ENCODE results near the gene PTRH1.
A peak's percentile ranks its signal among the peaks of the same experiment; 100 is the strongest.

The PTRH1 gene

GRCh38 chr9:127756233-127756632, 40.8 kb upstream of the PTRH1 start:
- TF ChIP-seq, protein P1, sequence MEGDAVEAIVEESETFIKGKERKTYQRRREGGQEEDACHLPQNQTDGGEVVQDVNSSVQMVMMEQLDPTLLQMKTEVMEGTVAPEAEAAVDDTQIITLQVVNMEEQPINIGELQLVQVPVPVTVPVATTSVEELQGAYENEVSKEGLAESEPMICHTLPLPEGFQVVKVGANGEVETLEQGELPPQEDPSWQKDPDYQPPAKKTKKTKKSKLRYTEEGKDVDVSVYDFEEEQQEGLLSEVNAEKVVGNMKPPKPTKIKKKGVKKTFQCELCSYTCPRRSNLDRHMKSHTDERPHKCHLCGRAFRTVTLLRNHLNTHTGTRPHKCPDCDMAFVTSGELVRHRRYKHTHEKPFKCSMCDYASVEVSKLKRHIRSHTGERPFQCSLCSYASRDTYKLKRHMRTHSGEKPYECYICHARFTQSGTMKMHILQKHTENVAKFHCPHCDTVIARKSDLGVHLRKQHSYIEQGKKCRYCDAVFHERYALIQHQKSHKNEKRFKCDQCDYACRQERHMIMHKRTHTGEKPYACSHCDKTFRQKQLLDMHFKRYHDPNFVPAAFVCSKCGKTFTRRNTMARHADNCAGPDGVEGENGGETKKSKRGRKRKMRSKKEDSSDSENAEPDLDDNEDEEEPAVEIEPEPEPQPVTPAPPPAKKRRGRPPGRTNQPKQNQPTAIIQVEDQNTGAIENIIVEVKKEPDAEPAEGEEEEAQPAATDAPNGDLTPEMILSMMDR (IDR thresholded peaks at IDR 0.05; ENCODE audit: low read length, missing control alignments): no peak
- no peak for DNase-seq (ENCODE audit: low read depth)
- no peak overlapping the region for H3K4me3 ChIP-seq (replicated peaks; ENCODE audit: low read depth, low read length)

GRCh38 chr9:127755061-127756060, 39.9 kb upstream of the PTRH1 start:
- no peak for DNase-seq (ENCODE audit: low read depth)
- no peak overlapping the region for H3K4me3 ChIP-seq (replicated peaks; ENCODE audit: low read depth, low read length)
- TF ChIP-seq, protein P1 (IDR thresholded peaks at IDR 0.05; ENCODE audit: low read length, missing control alignments): no peak

DNA sequence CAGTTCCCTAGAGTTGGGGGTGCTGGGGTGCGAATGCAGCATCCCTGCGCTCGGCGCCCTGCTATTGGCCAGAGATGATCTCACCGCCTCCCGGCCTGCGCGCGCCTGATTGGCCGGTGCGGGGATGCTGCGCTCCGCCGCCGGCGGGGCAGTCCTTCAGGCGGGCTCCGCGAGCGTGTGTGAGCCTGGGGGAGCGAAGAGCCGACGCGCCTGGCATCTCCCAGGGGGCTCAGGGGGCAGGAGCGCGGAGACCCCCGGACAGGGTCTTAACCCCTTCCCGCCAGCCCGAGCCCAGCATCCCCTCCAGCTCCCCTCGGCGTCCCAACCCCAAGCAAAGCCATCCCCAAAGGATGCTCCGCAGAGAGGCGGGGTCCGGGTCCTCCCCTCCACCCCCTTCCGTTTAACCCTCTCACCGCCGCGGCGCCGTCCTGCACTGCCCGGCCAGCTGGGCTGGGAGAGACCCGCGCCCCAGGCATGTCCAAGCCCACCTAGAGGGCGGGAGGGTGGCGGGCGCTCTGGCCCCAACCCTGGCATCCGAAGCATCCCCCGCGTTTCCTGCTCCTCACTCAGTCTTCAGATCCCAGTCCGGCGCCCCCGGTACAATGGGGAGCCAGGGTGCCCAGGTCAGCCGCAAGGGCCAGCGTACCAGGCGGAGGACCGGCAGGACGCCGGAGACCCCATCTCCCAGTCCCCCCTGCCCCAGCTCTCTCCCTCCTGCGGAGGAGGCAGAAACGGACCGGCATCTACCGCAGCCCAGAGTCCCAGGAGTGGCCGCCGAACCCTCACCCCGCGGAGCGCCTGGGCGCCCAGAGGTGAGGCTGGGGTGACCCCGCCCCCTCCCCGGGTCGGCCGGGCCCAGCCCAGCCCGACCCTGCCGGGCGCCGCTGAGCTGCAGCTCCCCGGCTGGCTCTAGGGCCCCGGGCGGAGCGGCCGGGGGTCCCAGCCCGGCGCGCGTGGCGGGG, 38.9 kb upstream of the PTRH1 start:
- TF ChIP-seq, protein P1 (IDR thresholded peaks at IDR 0.05; ENCODE audit: low read length, missing control alignments): no peak
- no peak overlapping the region for H3K4me3 ChIP-seq (replicated peaks; ENCODE audit: low read depth, low read length)
- DNase-seq (ENCODE audit: low read depth): no peak

GRCh38 chr9:127753622-127754021, 38.2 kb upstream of the PTRH1 start:
- H3K4me3 ChIP-seq (replicated peaks; ENCODE audit: low read depth, low read length): no peak overlapping the region
- TF ChIP-seq, protein P1 (IDR thresholded peaks at IDR 0.05; ENCODE audit: low read length, missing control alignments): no peak
- DNase-seq (ENCODE audit: low read depth): no peak

GRCh38 chr9:127753148-127753547, 37.7 kb upstream of the PTRH1 start:
- DNase-seq (ENCODE audit: low read depth): no peak
- no peak overlapping the region for H3K4me3 ChIP-seq (replicated peaks; ENCODE audit: low read depth, low read length)
- TF ChIP-seq, protein P1 (IDR thresholded peaks at IDR 0.05; ENCODE audit: low read length, missing control alignments): no peak

GRCh38 chr9:127751269-127752054, 36.0 kb upstream of the PTRH1 start:
- peak; percentile 42 for DNase-seq (ENCODE audit: low read depth)
- TF ChIP-seq, protein P1 (IDR thresholded peaks at IDR 0.05; ENCODE audit: low read length, missing control alignments): no peak
- H3K4me3 ChIP-seq (replicated peaks; ENCODE audit: low read depth, low read length): no peak overlapping the region

Data from fibroblast of pulmonary artery (primary cell).